CD14-positive monocyte (primary cell): ENCODE data around the gene STRIP2. TPM values are rescaled to one million over a fixed set of nuclear protein-coding genes. Genes with fewer than 3 reads are reported as not detected.

Experiments
- DNase-seq, 3 donors: peaks; one replicate each; pipeline ENCODE4 v3.0.0-alpha.2; 2011 to 2022
- H2AFZ ChIP-seq: 2 replicates; pipeline ENCODE4 v1.6.0; 2012; ENCODE audit warnings: mild to moderate bottlenecking, low read depth, low read length, inconsistent platforms; ENCODE audit not compliant: insufficient read depth, poor library complexity, severe bottlenecking
- H3K27ac ChIP-seq, 2 donors: 1 replicate in 1 of 2; 2 replicates in 1 of 2; pipeline ENCODE4 v1.5.1; 2012 to 2013; ENCODE audit warnings: low read length in 2 of 2, control low read depth in 1 of 2, inconsistent platforms in 1 of 2, low read depth in 1 of 2, mild to moderate bottlenecking in 1 of 2
- H3K27me3 ChIP-seq, 2 donors: one replicate each; pipeline versions ENCODE4 v1.6.0 to v1.6.1; 2011 to 2013; ENCODE audit warnings: low read length in 2 of 2; ENCODE audit not compliant: control insufficient read depth in 2 of 2, insufficient read depth in 2 of 2
- H3K36me3 ChIP-seq, 2 donors: replicated peaks in 1 of 2; 1 replicate in 1 of 2; 2 replicates in 1 of 2; pipeline versions ENCODE4 v1.5.1 to v1.6.1; 2012 to 2013; ENCODE audit warnings: low read length in 2 of 2, control low read depth in 1 of 2, inconsistent platforms in 1 of 2, mild to moderate bottlenecking in 1 of 2; ENCODE audit not compliant: insufficient read depth in 2 of 2, control insufficient read depth in 1 of 2
- H3K4me1 ChIP-seq, 2 donors: 1 replicate in 1 of 2; 2 replicates in 1 of 2; pipeline versions ENCODE4 v1.5.1 to v1.6.1; 2012 to 2013; ENCODE audit warnings: low read length in 2 of 2, control low read depth in 1 of 2, inconsistent platforms in 1 of 2, mild to moderate bottlenecking in 1 of 2, moderate library complexity in 1 of 2; ENCODE audit not compliant: insufficient read depth in 2 of 2, control insufficient read depth in 1 of 2
- H3K4me2 ChIP-seq: replicated peaks from 2 replicates; pipeline ENCODE3; 2012; ENCODE audit warnings: low read length, moderate library complexity, mild to moderate bottlenecking; ENCODE audit not compliant: poor library complexity, severe bottlenecking; ENCODE audit errors: extremely low read depth
- H3K4me3 ChIP-seq, 3 experiments: fragments of 200-600 bp in 1 of 3; sonication (generic) in 1 of 3; replicated peaks in 1 of 3; 1 replicate in 2 of 3; 2 replicates in 1 of 3; pipeline ENCODE4 v1.5.1; 2011 to 2013; ENCODE audit warnings: low read length in 3 of 3, mild to moderate bottlenecking in 3 of 3, control low read depth in 2 of 3, low read depth in 2 of 3, inconsistent platforms in 1 of 3, moderate library complexity in 1 of 3
- H3K79me2 ChIP-seq: 2 replicates; pipeline ENCODE4 v1.6.0; 2012; ENCODE audit warnings: mild to moderate bottlenecking, control low read depth, inconsistent platforms, low read length, moderate library complexity; ENCODE audit not compliant: insufficient read depth
- H3K9ac ChIP-seq: 2 replicates; pipeline ENCODE4 v1.6.0; 2017; ENCODE audit warnings: low read length, mild to moderate bottlenecking; ENCODE audit not compliant: insufficient read depth, poor library complexity, severe bottlenecking
- H3K9me3 ChIP-seq, 2 donors: replicated peaks in 1 of 2; 1 replicate in 1 of 2; 2 replicates in 1 of 2; pipeline versions ENCODE4 v1.5.1 to v1.6.1; 2012 to 2013; ENCODE audit warnings: low read length in 2 of 2, control low read depth in 1 of 2; ENCODE audit not compliant: control insufficient read depth in 1 of 2, insufficient read depth in 1 of 2
- H4K20me1 ChIP-seq: 2 replicates; pipeline ENCODE4 v1.6.0; 2012; ENCODE audit warnings: mild to moderate bottlenecking, low read length, control low read depth, moderate library complexity; ENCODE audit not compliant: insufficient read depth
- H3K27ac Mint-ChIP-seq, 7 donors: one replicate each; pipeline ENCODE4 v1.8.0; 2020; ENCODE audit warnings: mild to moderate bottlenecking in 7 of 7, mixed read lengths in 7 of 7, moderate library complexity in 6 of 7, inconsistent platforms in 2 of 7
- H3K27me3 Mint-ChIP-seq, 3 donors: one replicate each; pipeline ENCODE4 v1.8.0; 2021 to 2022; ENCODE audit warnings: low read depth in 3 of 3, mild to moderate bottlenecking in 3 of 3, mixed read lengths in 3 of 3, moderate library complexity in 3 of 3, inconsistent platforms in 1 of 3
- H3K36me3 Mint-ChIP-seq, 2 donors: one replicate each; pipeline ENCODE4 v1.8.0; 2020; ENCODE audit warnings: mixed read lengths in 2 of 2, inconsistent platforms in 1 of 2, mild to moderate bottlenecking in 1 of 2
- H3K4me1 Mint-ChIP-seq: one replicate; pipeline ENCODE4 v1.8.0; 2020; ENCODE audit warnings: mild to moderate bottlenecking, mixed read lengths
- H3K4me3 Mint-ChIP-seq, 2 donors: one replicate each; pipeline ENCODE4 v1.8.0; 2020; ENCODE audit warnings: mild to moderate bottlenecking in 2 of 2, mixed read lengths in 2 of 2, moderate library complexity in 1 of 2
- H3K9me3 Mint-ChIP-seq, 7 donors: one replicate each; pipeline ENCODE4 v1.8.0; 2020 to 2022; ENCODE audit warnings: mixed read lengths in 7 of 7, mild to moderate bottlenecking in 6 of 7, moderate library complexity in 6 of 7, inconsistent platforms in 2 of 7
- WGBS: methylation state at CpG from one replicate; pipeline ENCODE4 v1.1.5; 2013; ENCODE audit warnings: missing lambda C conversion rate; ENCODE audit not compliant: insufficient coverage; 5-methylcytosine and 5-hydroxymethylcytosine counted together
- intact Hi-C, 2 donors: fragments of 100-400 bp; cut with micrococcal nuclease; formaldehyde crosslinking; loops; one replicate each; pipeline versions ENCODE4 v1.15.0 to v1.15.1; 2023
- polyA plus RNA-seq, 3 donors: library from polyadenylated mRNA; depleted of rRNA in 1 of 3; unstranded in 2 of 3; stranded (reverse) in 1 of 3; fragments of 300-500 nt in 2 of 3; fragments of >200 nt in 1 of 3; fragmentation: Illumina TruSeq in 2 of 3; gene quantifications; 1 replicate in 2 of 3; 2 replicates in 1 of 3; pipeline ENCODE4 v1.2.3, GENCODE V29; 2012 to 2021
- TF ChIP-seq, protein P1 (sequence below): fragments of 200-600 bp; IDR thresholded peaks from one replicate; pipeline ENCODE4 v1.8.0; 2022; ENCODE audit warnings: antibody characterized with exemption, mild to moderate bottlenecking

STRIP2 gene
- polyA plus RNA-seq, 3 donors: 0.11 to 0.12 TPM; not detected in 1

GRCh38 chr7:129469930-129470329 is 35.7 kb downstream of the STRIP2 start:
- H3K4me1 ChIP-seq: no peaks in the 10 kb centered on the region
- Mint-ChIP-seq H3K4me3 (no peak overlapping the region), H3K9me3 (no peaks in the 10 kb centered on the region), H3K36me3 (no peaks in the 10 kb centered on the region), H3K27ac (no peak overlapping the region), H3K27me3 (peaks cover 0 to 4% (median 4%) of the 10 kb centered on the region in 3 donors), H3K4me1 (peaks cover 2% of the 10 kb centered on the region)
- H3K36me3 ChIP-seq: no peaks in the 10 kb centered on the region
- H3K9ac ChIP-seq: no peak overlapping the region
- H3K4me3 ChIP-seq: no peak overlapping the region
- no peak overlapping the region for H2AFZ ChIP-seq
- TF ChIP-seq, protein P1, sequence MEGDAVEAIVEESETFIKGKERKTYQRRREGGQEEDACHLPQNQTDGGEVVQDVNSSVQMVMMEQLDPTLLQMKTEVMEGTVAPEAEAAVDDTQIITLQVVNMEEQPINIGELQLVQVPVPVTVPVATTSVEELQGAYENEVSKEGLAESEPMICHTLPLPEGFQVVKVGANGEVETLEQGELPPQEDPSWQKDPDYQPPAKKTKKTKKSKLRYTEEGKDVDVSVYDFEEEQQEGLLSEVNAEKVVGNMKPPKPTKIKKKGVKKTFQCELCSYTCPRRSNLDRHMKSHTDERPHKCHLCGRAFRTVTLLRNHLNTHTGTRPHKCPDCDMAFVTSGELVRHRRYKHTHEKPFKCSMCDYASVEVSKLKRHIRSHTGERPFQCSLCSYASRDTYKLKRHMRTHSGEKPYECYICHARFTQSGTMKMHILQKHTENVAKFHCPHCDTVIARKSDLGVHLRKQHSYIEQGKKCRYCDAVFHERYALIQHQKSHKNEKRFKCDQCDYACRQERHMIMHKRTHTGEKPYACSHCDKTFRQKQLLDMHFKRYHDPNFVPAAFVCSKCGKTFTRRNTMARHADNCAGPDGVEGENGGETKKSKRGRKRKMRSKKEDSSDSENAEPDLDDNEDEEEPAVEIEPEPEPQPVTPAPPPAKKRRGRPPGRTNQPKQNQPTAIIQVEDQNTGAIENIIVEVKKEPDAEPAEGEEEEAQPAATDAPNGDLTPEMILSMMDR: no peak
- no peak overlapping the region for H3K4me2 ChIP-seq
- no peak for DNase-seq
- no peaks in the 10 kb centered on the region for H3K79me2 ChIP-seq
- no peaks in the 10 kb centered on the region for H4K20me1 ChIP-seq
- H3K27ac ChIP-seq: no peak overlapping the region
- intact Hi-C loops: loop anchor here (2.0 to 10.0 kb wide), 2 partner anchors 103 to 255 kb away; no protein-coding TSS in a partner anchor
- H3K9me3 ChIP-seq: no peaks in the 10 kb centered on the region
- H3K27me3 ChIP-seq: peaks cover 0 to under 1% of the 10 kb centered on the region in 2 donors

GRCh38 chr7:129470411-129470810 is 36.2 kb downstream of the STRIP2 start:
- Histone ChIP-seq H4K20me1 (no peaks in the 10 kb centered on the region), H3K4me1 (no peaks in the 10 kb centered on the region), H3K4me3 (no peak overlapping the region), H3K79me2 (no peaks in the 10 kb centered on the region), H3K27ac (no peak overlapping the region), H2AFZ (no peak overlapping the region), H3K27me3 (no peaks in the 10 kb centered on the region), H3K4me2 (no peak overlapping the region), H3K36me3 (no peaks in the 10 kb centered on the region), H3K9me3 (no peaks in the 10 kb centered on the region), H3K9ac (no peak overlapping the region)
- Mint-ChIP-seq H3K4me3 (no peak overlapping the region), H3K9me3 (no peaks in the 10 kb centered on the region), H3K4me1 (peaks cover 2% of the 10 kb centered on the region), H3K27ac (no peak overlapping the region), H3K36me3 (no peaks in the 10 kb centered on the region), H3K27me3 (peaks cover 0 to 4% (median 1%) of the 10 kb centered on the region in 3 donors)
- WGBS: no CpG with 5 or more reads among the region's 1 CpG
- intact Hi-C loops: loop anchor here (2.0 to 10.0 kb wide), 2 partner anchors 104 to 256 kb away; no protein-coding TSS in a partner anchor
- DNase-seq: no peak
- TF ChIP-seq, protein P1: no peak
